CD14-positive monocyte (primary cell): ENCODE data around the gene ALDH2. TPM values are rescaled to one million over a fixed set of nuclear protein-coding genes. Genes with fewer than 3 reads are reported as not detected.

Experiments
- DNase-seq, 3 donors: peaks; one replicate each; pipeline ENCODE4 v3.0.0-alpha.2; 2011 to 2022
- H2AFZ ChIP-seq: 2 replicates; pipeline ENCODE4 v1.6.0; 2012; ENCODE audit warnings: mild to moderate bottlenecking, low read depth, low read length, inconsistent platforms; ENCODE audit not compliant: insufficient read depth, poor library complexity, severe bottlenecking
- H3K27ac ChIP-seq, 2 donors: 1 replicate in 1 of 2; 2 replicates in 1 of 2; pipeline ENCODE4 v1.5.1; 2012 to 2013; ENCODE audit warnings: low read length in 2 of 2, control low read depth in 1 of 2, inconsistent platforms in 1 of 2, low read depth in 1 of 2, mild to moderate bottlenecking in 1 of 2
- H3K27me3 ChIP-seq, 2 donors: one replicate each; pipeline versions ENCODE4 v1.6.0 to v1.6.1; 2011 to 2013; ENCODE audit warnings: low read length in 2 of 2; ENCODE audit not compliant: control insufficient read depth in 2 of 2, insufficient read depth in 2 of 2
- H3K36me3 ChIP-seq, 2 donors: replicated peaks in 1 of 2; 1 replicate in 1 of 2; 2 replicates in 1 of 2; pipeline versions ENCODE4 v1.5.1 to v1.6.1; 2012 to 2013; ENCODE audit warnings: low read length in 2 of 2, control low read depth in 1 of 2, inconsistent platforms in 1 of 2, mild to moderate bottlenecking in 1 of 2; ENCODE audit not compliant: insufficient read depth in 2 of 2, control insufficient read depth in 1 of 2
- H3K4me1 ChIP-seq, 2 donors: 1 replicate in 1 of 2; 2 replicates in 1 of 2; pipeline versions ENCODE4 v1.5.1 to v1.6.1; 2012 to 2013; ENCODE audit warnings: low read length in 2 of 2, control low read depth in 1 of 2, inconsistent platforms in 1 of 2, mild to moderate bottlenecking in 1 of 2, moderate library complexity in 1 of 2; ENCODE audit not compliant: insufficient read depth in 2 of 2, control insufficient read depth in 1 of 2
- H3K4me2 ChIP-seq: replicated peaks from 2 replicates; pipeline ENCODE3; 2012; ENCODE audit warnings: low read length, moderate library complexity, mild to moderate bottlenecking; ENCODE audit not compliant: poor library complexity, severe bottlenecking; ENCODE audit errors: extremely low read depth
- H3K4me3 ChIP-seq, 3 experiments: fragments of 200-600 bp in 1 of 3; sonication (generic) in 1 of 3; replicated peaks in 1 of 3; 1 replicate in 2 of 3; 2 replicates in 1 of 3; pipeline ENCODE4 v1.5.1; 2011 to 2013; ENCODE audit warnings: low read length in 3 of 3, mild to moderate bottlenecking in 3 of 3, control low read depth in 2 of 3, low read depth in 2 of 3, inconsistent platforms in 1 of 3, moderate library complexity in 1 of 3
- H3K79me2 ChIP-seq: 2 replicates; pipeline ENCODE4 v1.6.0; 2012; ENCODE audit warnings: mild to moderate bottlenecking, control low read depth, inconsistent platforms, low read length, moderate library complexity; ENCODE audit not compliant: insufficient read depth
- H3K9ac ChIP-seq: 2 replicates; pipeline ENCODE4 v1.6.0; 2017; ENCODE audit warnings: low read length, mild to moderate bottlenecking; ENCODE audit not compliant: insufficient read depth, poor library complexity, severe bottlenecking
- H3K9me3 ChIP-seq, 2 donors: replicated peaks in 1 of 2; 1 replicate in 1 of 2; 2 replicates in 1 of 2; pipeline versions ENCODE4 v1.5.1 to v1.6.1; 2012 to 2013; ENCODE audit warnings: low read length in 2 of 2, control low read depth in 1 of 2; ENCODE audit not compliant: control insufficient read depth in 1 of 2, insufficient read depth in 1 of 2
- H4K20me1 ChIP-seq: 2 replicates; pipeline ENCODE4 v1.6.0; 2012; ENCODE audit warnings: mild to moderate bottlenecking, low read length, control low read depth, moderate library complexity; ENCODE audit not compliant: insufficient read depth
- H3K27ac Mint-ChIP-seq, 7 donors: one replicate each; pipeline ENCODE4 v1.8.0; 2020; ENCODE audit warnings: mild to moderate bottlenecking in 7 of 7, mixed read lengths in 7 of 7, moderate library complexity in 6 of 7, inconsistent platforms in 2 of 7
- H3K27me3 Mint-ChIP-seq, 3 donors: one replicate each; pipeline ENCODE4 v1.8.0; 2021 to 2022; ENCODE audit warnings: low read depth in 3 of 3, mild to moderate bottlenecking in 3 of 3, mixed read lengths in 3 of 3, moderate library complexity in 3 of 3, inconsistent platforms in 1 of 3
- H3K36me3 Mint-ChIP-seq, 2 donors: one replicate each; pipeline ENCODE4 v1.8.0; 2020; ENCODE audit warnings: mixed read lengths in 2 of 2, inconsistent platforms in 1 of 2, mild to moderate bottlenecking in 1 of 2
- H3K4me1 Mint-ChIP-seq: one replicate; pipeline ENCODE4 v1.8.0; 2020; ENCODE audit warnings: mild to moderate bottlenecking, mixed read lengths
- H3K4me3 Mint-ChIP-seq, 2 donors: one replicate each; pipeline ENCODE4 v1.8.0; 2020; ENCODE audit warnings: mild to moderate bottlenecking in 2 of 2, mixed read lengths in 2 of 2, moderate library complexity in 1 of 2
- H3K9me3 Mint-ChIP-seq, 7 donors: one replicate each; pipeline ENCODE4 v1.8.0; 2020 to 2022; ENCODE audit warnings: mixed read lengths in 7 of 7, mild to moderate bottlenecking in 6 of 7, moderate library complexity in 6 of 7, inconsistent platforms in 2 of 7
- CTCF ChIP-seq: fragments of 200-600 bp; IDR thresholded peaks from one replicate; pipeline ENCODE4 v1.8.0; 2022; ENCODE audit warnings: antibody characterized with exemption, mild to moderate bottlenecking
- WGBS: methylation state at CpG from one replicate; pipeline ENCODE4 v1.1.5; 2013; ENCODE audit warnings: missing lambda C conversion rate; ENCODE audit not compliant: insufficient coverage; 5-methylcytosine and 5-hydroxymethylcytosine counted together
- intact Hi-C, 2 donors: fragments of 100-400 bp; cut with micrococcal nuclease; formaldehyde crosslinking; loops; one replicate each; pipeline versions ENCODE4 v1.15.0 to v1.15.1; 2023
- polyA plus RNA-seq, 3 donors: library from polyadenylated mRNA; depleted of rRNA in 1 of 3; unstranded in 2 of 3; stranded (reverse) in 1 of 3; fragments of 300-500 nt in 2 of 3; fragments of >200 nt in 1 of 3; fragmentation: Illumina TruSeq in 2 of 3; gene quantifications; 1 replicate in 2 of 3; 2 replicates in 1 of 3; pipeline ENCODE4 v1.2.3, GENCODE V29; 2012 to 2021

The ALDH2 gene
- polyA plus RNA-seq, 3 donors, result 272 to 404 (median 384) TPM

- no peak for TF ChIP-seq CTCF
- Histone ChIP-seq H3K27ac (peak overlapping the region in 1 of 2 donors; percentile 85), H3K27me3 (no peaks in the 10 kb centered on the region), H3K4me2 (peak overlapping the region; percentile 94), H3K4me3 (peak overlapping the region; percentile 92 to 97 (median 93)), H4K20me1 (peaks cover 21% of the 10 kb centered on the region), H3K79me2 (peaks cover 71% of the 10 kb centered on the region), H3K9me3 (no peaks in the 10 kb centered on the region), H3K9ac (peak overlapping the region; percentile 87), H3K36me3 (peaks cover 3 to 7% of the 10 kb centered on the region in 2 donors), H3K4me1 (peaks cover 74 to 76% of the 10 kb centered on the region in 2 donors), H2AFZ (no peak overlapping the region)
- Mint-ChIP-seq H3K36me3 (peaks cover 9 to 25% of the 10 kb centered on the region in 2 donors), H3K9me3 (no peaks in the 10 kb centered on the region), H3K27ac (peak overlapping the region in 5 of 7 donors; percentile 13 to 94 (median 71)), H3K4me3 (peak overlapping the region; percentile 97 to 99), H3K4me1 (peaks cover 85% of the 10 kb centered on the region), H3K27me3 (peaks cover 0 to 2% (median 2%) of the 10 kb centered on the region in 3 donors)
- intact Hi-C loops, result no loop called here
- no peak for DNase-seq
- 97% methylated on average over 5 of the region's 9 CpGs for whole genome bisulfite sequencing
These were observed 1.6 kb downstream of the ALDH2 start for GRCh38 chr12:111768159-111768895.

GRCh38 chr12:111769599-111769998 is 2.9 kb downstream of the ALDH2 start:
- Histone ChIP-seq H3K4me2 (peak overlapping the region; percentile 50), H3K9me3 (no peaks in the 10 kb centered on the region), H3K4me3 (peak overlapping the region in 1 of 3 experiments; percentile 97), H4K20me1 (peaks cover 21% of the 10 kb centered on the region), H3K79me2 (peaks cover 79% of the 10 kb centered on the region), H3K9ac (no peak overlapping the region), H3K27me3 (no peaks in the 10 kb centered on the region), H3K36me3 (peaks cover 3 to 7% of the 10 kb centered on the region in 2 donors), H2AFZ (no peak overlapping the region), H3K27ac (no peak overlapping the region), H3K4me1 (peaks cover 87 to 89% of the 10 kb centered on the region in 2 donors)
- H3K27me3 Mint-ChIP-seq, result no peaks in the 10 kb centered on the region
- no peak for DNase-seq
- no CpG with 5 or more reads among the region's 8 CpGs for WGBS
- peaks cover 88% of the 10 kb centered on the region for H3K4me1 Mint-ChIP-seq
- no peak overlapping the region for H3K4me3 Mint-ChIP-seq
- intact Hi-C loops, result no loop called here
- peaks cover 9 to 27% of the 10 kb centered on the region in 2 donors for H3K36me3 Mint-ChIP-seq
- peak overlapping the region in 1 of 7 donors; percentile 45 for H3K27ac Mint-ChIP-seq
- TF ChIP-seq CTCF, result no peak
- H3K9me3 Mint-ChIP-seq, result no peaks in the 10 kb centered on the region
